Urothelium cell line (cell line): ENCODE measurements around the gene FLNA.
A peak's percentile ranks its signal among the peaks of the same experiment; 100 is the strongest.
"Not testable (repeated sequence)": the region's sequence is repeated elsewhere in the genome, so short reads cannot be mapped to it uniquely, and the experiment has no call there.

Source experiments
- DNase-seq: peaks from one replicate; pipeline ENCODE4 v3.0.0; 2011; ENCODE audit warnings: low spot score, mixed read lengths
- FAIRE-seq: peaks from 2 replicates; lab custom pipeline; 2011; peaks lifted over from hg19 to GRCh38; lab: Jason Lieb, UNC

Gene FLNA

DNA sequence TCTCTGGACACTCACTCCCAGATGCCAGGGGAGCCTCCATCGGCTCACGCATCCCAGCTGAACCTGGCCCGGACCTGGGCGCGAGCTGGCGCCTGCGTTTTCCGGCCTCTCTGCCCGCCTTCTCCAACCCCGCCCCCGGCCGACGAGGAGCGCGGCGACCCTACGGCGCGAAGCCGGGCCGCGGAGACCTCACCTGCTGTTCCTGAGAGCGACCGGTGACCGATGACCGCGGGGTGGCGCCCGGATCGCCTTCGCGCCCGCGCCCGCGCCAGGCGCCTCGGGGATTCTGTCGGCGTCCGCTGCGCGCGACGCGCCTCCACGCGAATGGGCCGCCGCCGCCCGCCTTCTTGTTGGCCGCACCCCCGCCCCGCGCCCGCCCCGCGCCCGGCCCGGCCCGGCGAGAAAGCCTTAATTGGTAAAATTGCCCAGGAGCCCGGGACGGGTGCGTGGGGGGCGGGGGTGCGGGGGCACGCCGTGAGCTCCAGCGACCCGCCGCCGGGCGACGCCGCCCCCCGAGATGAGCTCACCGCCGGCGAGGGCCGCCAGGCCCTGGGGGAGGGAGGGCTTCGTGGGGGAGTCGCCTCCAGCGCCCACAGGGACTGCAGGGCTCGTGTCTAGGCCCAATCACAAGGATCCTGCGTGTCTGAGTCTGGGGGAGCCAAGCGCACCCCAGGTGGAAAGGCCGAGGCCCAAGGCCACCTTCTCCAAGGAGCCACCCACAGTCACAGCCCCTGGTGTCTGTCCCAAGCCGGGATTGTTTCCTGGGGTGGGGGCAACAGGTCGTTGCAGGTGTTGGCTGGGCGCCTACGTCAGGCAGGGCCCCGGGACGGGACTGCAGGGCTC, at the start of gene FLNA:
Gene FLNA, minus strand, starts transcription at position 322 of the 843 bp plus-strand sequence. CDS start 3,389 bp downstream, outside the sequence.
- FAIRE-seq (no peak), DNase-seq (no peak)

DNA sequence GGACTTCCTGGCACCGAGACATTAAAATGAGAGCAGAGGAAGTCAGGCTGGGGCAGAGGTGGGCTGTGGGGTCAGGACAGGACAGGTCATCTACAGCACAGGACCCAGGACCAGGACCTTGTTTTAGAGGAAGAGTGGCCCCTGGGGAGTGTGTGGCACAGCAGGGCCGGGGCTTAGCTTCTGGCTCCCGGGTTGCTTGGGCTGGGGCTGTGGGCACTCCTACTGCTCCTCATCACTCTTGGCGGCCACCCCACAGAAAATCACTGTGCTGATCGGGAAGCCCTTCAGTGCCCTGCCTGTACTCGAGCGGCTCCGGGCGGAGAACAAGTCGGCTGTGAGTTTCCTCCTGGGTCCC, 45.9 kb upstream of the FLNA start:
- DNase-seq (no peak), FAIRE-seq (no peak)

- FAIRE-seq (no peak), DNase-seq (no peak)
Measured at GRCh38 chrX:154419688-154420401, 45.4 kb upstream of the FLNA start.

DNA sequence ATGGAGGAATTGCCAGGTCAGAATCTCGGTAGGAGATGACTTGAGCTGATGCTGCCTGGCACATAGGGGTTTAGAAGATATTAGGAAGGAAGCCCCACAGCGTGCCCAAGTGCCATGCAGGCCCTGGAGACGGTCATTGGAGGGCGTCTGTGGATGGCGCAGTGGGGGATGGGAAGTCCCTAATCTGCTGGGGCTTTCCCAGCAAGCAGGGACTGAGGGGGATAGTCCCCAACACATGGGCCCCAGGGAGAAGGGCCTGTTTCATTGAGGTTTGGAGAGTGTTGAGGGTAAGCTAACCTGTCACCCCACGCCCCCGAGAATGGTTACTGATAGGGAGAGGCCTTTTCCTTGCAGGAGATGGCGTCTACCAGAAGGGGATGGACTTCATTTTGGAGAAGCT, 44.8 kb upstream of the FLNA start:
- FAIRE-seq = no peak
- DNase-seq = no peak

GRCh38 chrX:154417157-154417556, 42.7 kb upstream of the FLNA start:
- no peak for DNase-seq
- FAIRE-seq = no peak

GRCh38 chrX:154413142-154413541, 38.7 kb upstream of the FLNA start:
- DNase-seq (no peak), FAIRE-seq (no peak)

GRCh38 chrX:154412468-154412867, 38.0 kb upstream of the FLNA start:
- FAIRE-seq (no peak), DNase-seq (no peak)

- FAIRE-seq = no peak
- DNase-seq = peak; percentile 64
Measured at GRCh38 chrX:154411981-154412340, 37.5 kb upstream of the FLNA start.

DNA sequence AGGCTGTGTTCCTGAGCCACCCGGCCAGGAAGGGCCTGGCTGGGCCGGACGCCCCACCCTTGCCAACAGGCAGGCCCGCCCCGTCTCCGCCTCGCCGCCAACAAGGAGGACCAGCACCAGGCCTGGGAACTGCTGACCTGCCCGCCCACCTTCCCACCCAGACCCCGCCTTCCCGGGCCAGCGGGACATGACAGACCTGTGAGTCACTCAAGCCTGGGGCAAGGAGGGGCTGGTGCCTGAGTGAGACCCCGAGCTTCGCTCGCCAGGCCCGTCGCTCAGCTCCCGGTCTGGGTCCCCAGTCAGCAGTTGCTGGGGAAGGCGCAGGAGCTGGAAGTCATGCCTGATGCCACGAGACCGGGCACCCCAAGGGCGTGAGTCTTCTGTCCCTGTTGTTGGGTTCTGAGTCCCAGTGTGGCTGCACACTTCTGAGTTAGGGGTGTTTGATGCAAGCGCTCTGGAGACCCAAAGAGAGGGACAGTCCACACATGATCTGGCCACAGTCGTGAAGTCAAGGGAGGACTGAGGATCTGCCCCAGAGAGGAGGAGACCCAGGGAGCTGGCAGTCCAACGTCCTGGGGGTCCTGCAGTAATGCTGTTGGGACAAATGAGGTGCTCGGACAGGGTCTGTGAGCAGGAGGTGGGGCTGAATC, 34.9 kb upstream of the FLNA start, which contains the start of gene DNASE1L1:
Gene DNASE1L1, minus strand, starts transcription at position 33 of the 650 bp plus-strand sequence. CDS start 3,686 bp downstream, outside the sequence.
- FAIRE-seq = no peak
- DNase-seq = peak; percentile 91

DNA sequence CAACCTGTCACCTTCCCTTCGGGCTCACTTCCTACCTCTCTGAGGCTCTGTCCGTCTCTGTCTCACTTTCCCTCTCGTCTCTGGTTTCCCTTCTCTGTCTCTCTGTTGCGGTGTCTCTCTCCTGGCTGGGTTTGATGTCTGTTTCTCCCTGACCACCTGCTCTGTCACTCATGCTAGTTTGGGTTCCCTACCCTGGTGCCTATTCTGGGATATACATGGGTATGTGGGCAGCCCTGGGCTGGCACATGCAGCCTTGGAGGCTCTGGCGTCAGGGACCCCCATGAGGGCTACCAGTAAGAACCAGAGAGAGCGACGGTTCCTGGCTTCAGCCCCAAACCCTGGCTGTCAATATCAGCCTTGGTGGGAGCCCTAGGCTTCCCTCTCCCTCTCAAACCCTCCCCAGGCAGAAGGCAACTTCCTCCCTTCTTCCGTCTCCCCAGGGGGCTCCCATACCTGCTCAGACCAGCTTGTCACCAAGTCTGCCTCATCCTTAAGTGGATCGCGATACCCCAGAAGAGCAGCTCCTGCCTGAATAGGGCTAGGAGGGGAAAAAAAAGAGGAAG, 34.3 kb upstream of the FLNA start:
- no peak for DNase-seq
- no peak for FAIRE-seq

- DNase-seq = no peak
- FAIRE-seq = no peak
Measured at GRCh38 chrX:154404625-154405192, 30.3 kb upstream of the FLNA start.

- DNase-seq (no peak), FAIRE-seq (no peak)
Measured at GRCh38 chrX:154403858-154404257, 29.4 kb upstream of the FLNA start.

GRCh38 chrX:154403192-154403591, 28.8 kb upstream of the FLNA start:
- FAIRE-seq (no peak), DNase-seq (no peak)

- DNase-seq = no peak
- no peak for FAIRE-seq
Measured at GRCh38 chrX:154402622-154403127, 28.2 kb upstream of the FLNA start.

DNA sequence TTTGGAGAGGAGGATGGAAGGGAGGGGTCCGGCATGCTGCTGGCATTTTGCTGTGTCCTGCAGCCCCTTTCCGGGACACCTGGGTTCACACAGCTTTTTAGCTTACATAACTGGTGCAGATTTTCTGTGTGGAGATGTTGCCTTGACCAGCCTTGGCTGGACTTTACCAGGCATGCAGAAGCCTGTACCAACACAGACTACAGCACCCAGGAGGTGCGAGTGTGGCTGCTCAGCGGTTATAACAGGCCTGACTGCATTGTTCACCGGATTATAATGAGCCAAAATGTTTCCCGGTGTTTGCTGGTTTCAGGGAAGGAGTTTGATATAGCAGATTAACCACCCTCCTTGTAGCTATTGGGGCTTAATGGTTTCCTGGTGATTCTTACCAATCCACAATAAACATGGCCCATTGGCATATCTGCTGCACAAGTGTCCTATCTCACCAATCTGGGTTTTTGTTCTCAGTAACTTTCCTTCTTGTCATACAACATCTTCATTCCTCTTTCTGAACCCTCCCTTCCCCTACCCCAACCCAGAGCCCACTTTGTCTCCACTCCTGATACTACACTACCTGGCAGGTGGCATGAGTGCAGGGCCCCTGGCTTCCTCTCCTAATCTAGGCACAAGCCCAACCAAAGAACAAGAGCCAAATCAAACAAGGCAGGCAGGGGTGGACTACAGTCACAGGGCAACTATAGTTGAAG, 27.6 kb upstream of the FLNA start:
- FAIRE-seq (no peak), DNase-seq (no peak)

DNA sequence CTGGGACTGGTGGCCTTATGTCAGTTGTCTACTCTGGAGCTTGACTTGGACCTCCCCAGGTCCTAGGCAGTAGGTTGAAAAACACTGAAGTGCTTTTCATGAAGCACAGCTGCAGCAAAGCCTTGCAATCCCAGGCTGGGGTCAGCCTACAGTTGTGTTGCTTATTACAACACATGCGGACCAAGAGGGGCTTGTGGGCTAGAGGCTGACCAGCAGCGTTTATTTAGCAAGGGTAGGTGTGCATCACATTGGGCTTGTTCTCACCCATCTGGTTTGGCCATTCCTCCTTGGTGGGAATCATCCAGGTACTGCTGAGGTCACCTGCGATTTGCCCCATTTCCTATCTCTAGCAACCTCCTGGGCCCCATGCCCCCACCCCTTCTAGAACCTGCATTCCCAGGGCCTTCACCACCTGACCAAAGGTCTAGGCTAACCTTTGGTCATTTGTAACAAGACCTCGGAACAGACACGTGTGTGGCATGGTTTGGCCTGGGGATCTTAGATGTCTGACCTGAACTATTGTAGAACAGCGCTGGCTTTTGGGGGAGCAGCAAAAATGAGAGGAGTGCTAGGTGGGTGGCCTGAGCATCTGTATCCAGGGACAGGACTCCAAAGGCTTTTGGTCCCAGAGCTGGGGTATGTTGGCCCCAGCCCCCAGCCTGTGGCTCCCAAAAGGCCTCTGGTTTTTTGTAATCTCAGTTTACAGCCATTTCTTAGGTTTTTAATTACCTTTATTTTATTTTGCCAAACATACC, 26.8 kb upstream of the FLNA start:
- DNase-seq (no peak), FAIRE-seq (no peak)

DNA sequence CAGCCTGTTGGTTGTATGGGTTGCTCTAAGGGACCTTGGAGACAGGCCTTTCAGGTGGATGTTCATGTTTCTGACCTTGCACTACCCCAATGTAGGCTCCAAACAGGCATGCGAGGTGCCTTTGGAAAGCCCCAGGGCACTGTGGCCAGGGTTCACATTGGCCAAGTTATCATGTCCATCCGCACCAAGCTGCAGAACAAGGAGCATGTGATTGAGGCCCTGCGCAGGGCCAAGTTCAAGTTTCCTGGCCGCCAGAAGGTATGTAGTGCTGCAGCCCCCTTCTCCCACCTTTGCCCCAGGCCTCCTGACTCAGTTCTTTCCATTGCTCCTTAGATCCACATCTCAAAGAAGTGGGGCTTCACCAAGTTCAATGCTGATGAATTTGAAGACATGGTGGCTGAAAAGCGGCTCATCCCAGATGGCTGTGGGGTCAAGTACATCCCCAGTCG, 26.0 kb upstream of the FLNA start:
- DNase-seq, FAIRE-seq: not testable (repeated sequence)

GRCh38 chrX:154399527-154400368, 25.3 kb upstream of the FLNA start:
- DNase-seq (no peak), FAIRE-seq (no peak)
